ENCODE results near the gene TDRD5. TPM values are rescaled to one million over a fixed set of nuclear protein-coding genes. Genes with fewer than 3 reads are reported as not detected.

Gene TDRD5
- total RNA-seq, 2 donors from 2014 or later: 0.80 to 2.4 TPM

- Histone ChIP-seq H3K27me3 (no peaks in the 10 kb centered on the region), H3K4me1 (no peaks in the 10 kb centered on the region), H3K36me3 (no peaks in the 10 kb centered on the region), H3K4me3 (no peak overlapping the region), H3K9ac (ENCODE audit: low read depth in 2 of 2, low read length in 2 of 2) (no peak overlapping the region), H3K27ac (no peak overlapping the region), H3K9me3 (no peaks in the 10 kb centered on the region)
- intact Hi-C loops (cut with DNase I): no loop called here
- DNase-seq: no peak
- no peak for TF ChIP-seq CTCF (IDR thresholded peaks at IDR 0.05)
These were observed 127.6 kb downstream of the TDRD5 start for GRCh38 chr1:179719272-179719671.

GRCh38 chr1:179728271-179728670 is 136.6 kb downstream of the TDRD5 start:
- Histone ChIP-seq H3K9ac (ENCODE audit: low read depth in 2 of 2, low read length in 2 of 2) (no peak overlapping the region), H3K4me3 (no peak overlapping the region), H3K9me3 (no peaks in the 10 kb centered on the region), H3K27me3 (no peaks in the 10 kb centered on the region), H3K4me1 (no peaks in the 10 kb centered on the region), H3K36me3 (no peaks in the 10 kb centered on the region), H3K27ac (no peak overlapping the region)
- DNase-seq: no peak
- intact Hi-C loops (cut with DNase I): no loop called here
- TF ChIP-seq CTCF (IDR thresholded peaks at IDR 0.05): no peak

- no peak for TF ChIP-seq CTCF (IDR thresholded peaks at IDR 0.05)
- Histone ChIP-seq H3K9ac (ENCODE audit: low read depth in 2 of 2, low read length in 2 of 2) (no peak overlapping the region), H3K9me3 (no peaks in the 10 kb centered on the region), H3K27me3 (no peaks in the 10 kb centered on the region), H3K4me1 (no peaks in the 10 kb centered on the region), H3K27ac (no peak overlapping the region), H3K4me3 (no peak overlapping the region), H3K36me3 (no peaks in the 10 kb centered on the region)
- intact Hi-C loops (cut with DNase I): no loop called here
- DNase-seq: no peak
These were observed 138.2 kb downstream of the TDRD5 start for GRCh38 chr1:179729881-179730280.

- H3K4me1 ChIP-seq: no peaks in the 10 kb centered on the region
- intact Hi-C loops (cut with DNase I): no loop called here
- TF ChIP-seq CTCF (IDR thresholded peaks at IDR 0.05): no peak
These were observed 140.0 kb downstream of the TDRD5 start for GRCh38 chr1:179731643-179732042.

More at GRCh38 chr1:179731643-179732042, 140.0 kb downstream of the TDRD5 start:
- no peaks in the 10 kb centered on the region for H3K36me3 ChIP-seq
- H3K27me3 ChIP-seq: no peaks in the 10 kb centered on the region
- no peak overlapping the region for H3K9ac ChIP-seq (ENCODE audit: low read depth in 2 of 2, low read length in 2 of 2)
- H3K4me3 ChIP-seq: no peak overlapping the region
- DNase-seq: no peak
- H3K9me3 ChIP-seq: no peaks in the 10 kb centered on the region
- H3K27ac ChIP-seq: no peak overlapping the region

Other genes starting within 250 kb of the TDRD5 start
- gene AXDND1, start 225.9 kb upstream of the TDRD5 start, total RNA-seq: 1 to 10 TPM; 2.8 to 7.9 TPM
- gene NPHS2, start 15.9 kb upstream of the TDRD5 start, total RNA-seq: not detected
- gene FAM163A, start 151.5 kb downstream of the TDRD5 start, total RNA-seq: under 1 TPM; 0.10 to 0.56 TPM